ENCODE results near the gene STAT2.

GRCh38 chr12:56361487-56362129 is 1.7 kb upstream of the STAT2 start:
- TF ChIP-seq POLR2A (IDR thresholded peaks at IDR 0.05; ENCODE audit: low read depth, low read length) = no peak
- no peak for TF ChIP-seq TAF1 (IDR thresholded peaks at IDR 0.05; ENCODE audit: borderline replicate concordance, low read depth, low read length)
- TF ChIP-seq POLR2AphosphoS5 (IDR thresholded peaks at IDR 0.05; ENCODE audit: low read depth, low read length) = no peak

All from GM12892 (cell line).